VCaP (cell line): ENCODE data around the gene PICK1.

Experiments used
- H3K27ac ChIP-seq: fragments of 450-650 bp; 2 replicates; pipeline ENCODE4 v1.5.1; 2017
- CTCF ChIP-seq: fragments of 450-650 bp; conservative IDR thresholded peaks from 2 replicates; pipeline ENCODE4 v1.5.1; 2017; ENCODE audit warnings: mild to moderate bottlenecking, moderate library complexity

The PICK1 gene

GRCh38 chr22:38027487-38027886 is 29.7 kb upstream of the PICK1 start:
- TF ChIP-seq CTCF = no peak
- no peak overlapping the region for H3K27ac ChIP-seq

- no peak overlapping the region for H3K27ac ChIP-seq
- no peak for TF ChIP-seq CTCF
Observed at GRCh38 chr22:38028344-38029130, 28.7 kb upstream of the PICK1 start.

GRCh38 chr22:38029370-38029769 is 27.8 kb upstream of the PICK1 start:
- TF ChIP-seq CTCF = no peak
- no peak overlapping the region for H3K27ac ChIP-seq

GRCh38 chr22:38029901-38030300 is 27.3 kb upstream of the PICK1 start:
- no peak overlapping the region for H3K27ac ChIP-seq
- no peak for TF ChIP-seq CTCF

GRCh38 chr22:38030311-38031133 is 26.7 kb upstream of the PICK1 start:
- H3K27ac ChIP-seq = no peak overlapping the region
- no peak for TF ChIP-seq CTCF

- H3K27ac ChIP-seq = no peak overlapping the region
- TF ChIP-seq CTCF = no peak
Observed at GRCh38 chr22:38031491-38031890, 25.7 kb upstream of the PICK1 start.

- TF ChIP-seq CTCF = no peak
- no peak overlapping the region for H3K27ac ChIP-seq
Observed at GRCh38 chr22:38032681-38033521, 24.3 kb upstream of the PICK1 start.
